ENCODE measurements around the gene ATF6.

GRCh38 chr1:161844696-161845095 lies 78.6 kb downstream of the ATF6 start:
- TF ChIP-seq, protein P1, sequence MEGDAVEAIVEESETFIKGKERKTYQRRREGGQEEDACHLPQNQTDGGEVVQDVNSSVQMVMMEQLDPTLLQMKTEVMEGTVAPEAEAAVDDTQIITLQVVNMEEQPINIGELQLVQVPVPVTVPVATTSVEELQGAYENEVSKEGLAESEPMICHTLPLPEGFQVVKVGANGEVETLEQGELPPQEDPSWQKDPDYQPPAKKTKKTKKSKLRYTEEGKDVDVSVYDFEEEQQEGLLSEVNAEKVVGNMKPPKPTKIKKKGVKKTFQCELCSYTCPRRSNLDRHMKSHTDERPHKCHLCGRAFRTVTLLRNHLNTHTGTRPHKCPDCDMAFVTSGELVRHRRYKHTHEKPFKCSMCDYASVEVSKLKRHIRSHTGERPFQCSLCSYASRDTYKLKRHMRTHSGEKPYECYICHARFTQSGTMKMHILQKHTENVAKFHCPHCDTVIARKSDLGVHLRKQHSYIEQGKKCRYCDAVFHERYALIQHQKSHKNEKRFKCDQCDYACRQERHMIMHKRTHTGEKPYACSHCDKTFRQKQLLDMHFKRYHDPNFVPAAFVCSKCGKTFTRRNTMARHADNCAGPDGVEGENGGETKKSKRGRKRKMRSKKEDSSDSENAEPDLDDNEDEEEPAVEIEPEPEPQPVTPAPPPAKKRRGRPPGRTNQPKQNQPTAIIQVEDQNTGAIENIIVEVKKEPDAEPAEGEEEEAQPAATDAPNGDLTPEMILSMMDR (conservative IDR thresholded peaks at IDR 0.05 in 1 of 2, IDR thresholded peaks at IDR 0.05 in 1 of 2; ENCODE audit: low read depth in 1 of 2, low read length in 2 of 2) = no peak
- TF ChIP-seq EZH2 (IDR thresholded peaks at IDR 0.05; ENCODE audit: low read length, missing control alignments) = no peak

Measured in fibroblast of lung (primary cell).